Fibroblast of lung (primary cell): Measurements from ENCODE around the gene ICE1.
A peak's percentile ranks its signal among the peaks of the same experiment; 100 is the strongest.

Experiments used
- EZH2 ChIP-seq: IDR thresholded peaks from 2 replicates; pipeline ENCODE4 v1.5.1; 2012; ENCODE audit warnings: low read length, control low read depth, mild to moderate bottlenecking; ENCODE audit errors: missing control alignments
- TF ChIP-seq, protein P1 (sequence below), 2 donors: IDR thresholded peaks in 1 of 2; conservative IDR thresholded peaks in 1 of 2; 1 replicate in 1 of 2; 2 replicates in 1 of 2; pipeline ENCODE4 v1.5.1; 2011 to 2012; ENCODE audit warnings: low read length in 2 of 2, control low read depth in 1 of 2, inconsistent platforms in 1 of 2, low read depth in 1 of 2, mild to moderate bottlenecking in 1 of 2

DNA sequence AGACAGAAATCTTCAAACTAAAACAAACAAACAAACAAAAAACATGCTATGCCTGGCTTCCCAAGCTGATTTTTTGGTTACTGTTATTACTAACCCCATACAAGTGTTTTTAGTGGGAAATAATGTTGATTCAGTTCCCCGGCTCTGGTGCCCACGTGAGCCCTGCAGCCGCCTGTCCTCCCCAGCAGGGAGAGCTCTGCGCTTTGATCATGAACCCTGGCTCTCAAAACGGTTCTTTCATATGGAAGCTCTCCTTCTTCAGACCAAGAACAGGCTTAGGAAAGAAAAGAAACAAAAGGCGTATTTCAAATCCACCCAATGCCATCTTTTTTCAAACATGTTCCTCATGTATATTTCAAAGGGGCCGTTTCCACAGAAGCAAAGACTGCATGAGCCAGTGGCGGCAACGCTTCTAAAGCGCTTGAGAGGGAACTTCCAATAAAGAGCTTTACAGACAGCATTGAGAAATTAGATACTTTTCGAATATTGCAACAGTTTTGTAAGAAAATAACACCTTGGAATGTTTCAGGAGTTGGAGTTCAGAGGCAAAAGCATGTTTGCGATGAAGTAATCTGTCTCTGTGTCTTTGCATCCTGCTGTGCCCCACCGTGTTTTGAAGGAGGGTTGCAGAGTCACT is 74.8 kb downstream of the ICE1 start:
- no peak for TF ChIP-seq EZH2
- TF ChIP-seq, protein P1, sequence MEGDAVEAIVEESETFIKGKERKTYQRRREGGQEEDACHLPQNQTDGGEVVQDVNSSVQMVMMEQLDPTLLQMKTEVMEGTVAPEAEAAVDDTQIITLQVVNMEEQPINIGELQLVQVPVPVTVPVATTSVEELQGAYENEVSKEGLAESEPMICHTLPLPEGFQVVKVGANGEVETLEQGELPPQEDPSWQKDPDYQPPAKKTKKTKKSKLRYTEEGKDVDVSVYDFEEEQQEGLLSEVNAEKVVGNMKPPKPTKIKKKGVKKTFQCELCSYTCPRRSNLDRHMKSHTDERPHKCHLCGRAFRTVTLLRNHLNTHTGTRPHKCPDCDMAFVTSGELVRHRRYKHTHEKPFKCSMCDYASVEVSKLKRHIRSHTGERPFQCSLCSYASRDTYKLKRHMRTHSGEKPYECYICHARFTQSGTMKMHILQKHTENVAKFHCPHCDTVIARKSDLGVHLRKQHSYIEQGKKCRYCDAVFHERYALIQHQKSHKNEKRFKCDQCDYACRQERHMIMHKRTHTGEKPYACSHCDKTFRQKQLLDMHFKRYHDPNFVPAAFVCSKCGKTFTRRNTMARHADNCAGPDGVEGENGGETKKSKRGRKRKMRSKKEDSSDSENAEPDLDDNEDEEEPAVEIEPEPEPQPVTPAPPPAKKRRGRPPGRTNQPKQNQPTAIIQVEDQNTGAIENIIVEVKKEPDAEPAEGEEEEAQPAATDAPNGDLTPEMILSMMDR (conservative IDR thresholded peaks at IDR 0.05 in 1 of 2, IDR thresholded peaks at IDR 0.05 in 1 of 2; ENCODE audit: low read depth in 1 of 2, low read length in 2 of 2): peak; percentile 74 to 78
